ENCODE results near the gene SLC6A18.

Gene SLC6A18, protein sequence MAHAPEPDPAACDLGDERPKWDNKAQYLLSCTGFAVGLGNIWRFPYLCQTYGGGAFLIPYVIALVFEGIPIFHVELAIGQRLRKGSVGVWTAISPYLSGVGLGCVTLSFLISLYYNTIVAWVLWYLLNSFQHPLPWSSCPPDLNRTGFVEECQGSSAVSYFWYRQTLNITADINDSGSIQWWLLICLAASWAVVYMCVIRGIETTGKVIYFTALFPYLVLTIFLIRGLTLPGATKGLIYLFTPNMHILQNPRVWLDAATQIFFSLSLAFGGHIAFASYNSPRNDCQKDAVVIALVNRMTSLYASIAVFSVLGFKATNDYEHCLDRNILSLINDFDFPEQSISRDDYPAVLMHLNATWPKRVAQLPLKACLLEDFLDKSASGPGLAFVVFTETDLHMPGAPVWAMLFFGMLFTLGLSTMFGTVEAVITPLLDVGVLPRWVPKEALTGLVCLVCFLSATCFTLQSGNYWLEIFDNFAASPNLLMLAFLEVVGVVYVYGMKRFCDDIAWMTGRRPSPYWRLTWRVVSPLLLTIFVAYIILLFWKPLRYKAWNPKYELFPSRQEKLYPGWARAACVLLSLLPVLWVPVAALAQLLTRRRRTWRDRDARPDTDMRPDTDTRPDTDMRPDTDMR

DNA sequence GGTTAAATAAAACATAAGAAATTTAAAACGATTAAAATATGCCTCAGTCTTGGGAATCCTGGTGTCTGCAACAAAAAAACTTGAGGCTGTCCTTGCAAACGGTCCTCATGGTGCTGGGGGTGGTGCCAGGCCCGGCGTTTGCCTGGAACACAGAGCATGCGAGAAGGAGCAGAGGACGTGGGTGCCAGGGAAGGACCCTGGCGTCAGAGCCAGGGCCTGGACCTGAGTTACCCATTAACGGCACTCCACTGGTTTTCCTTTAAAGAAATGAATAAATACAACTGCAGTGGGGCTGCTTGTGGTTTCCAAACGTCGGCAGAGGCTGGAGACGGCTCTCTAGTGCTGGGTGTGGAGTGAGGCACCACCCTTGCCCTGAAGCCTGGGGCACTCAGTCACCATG, at the start of gene SLC6A18:
Gene SLC6A18 (plus strand): TSS at position 301 of the 400 bp plus-strand sequence. CDS start 97 bp downstream, at position 398.
- DNase-seq, result no peak

- DNase-seq, result no peak
These were observed 49.2 kb upstream of the SLC6A18 start for GRCh38 chr5:1175801-1176472.

DNA sequence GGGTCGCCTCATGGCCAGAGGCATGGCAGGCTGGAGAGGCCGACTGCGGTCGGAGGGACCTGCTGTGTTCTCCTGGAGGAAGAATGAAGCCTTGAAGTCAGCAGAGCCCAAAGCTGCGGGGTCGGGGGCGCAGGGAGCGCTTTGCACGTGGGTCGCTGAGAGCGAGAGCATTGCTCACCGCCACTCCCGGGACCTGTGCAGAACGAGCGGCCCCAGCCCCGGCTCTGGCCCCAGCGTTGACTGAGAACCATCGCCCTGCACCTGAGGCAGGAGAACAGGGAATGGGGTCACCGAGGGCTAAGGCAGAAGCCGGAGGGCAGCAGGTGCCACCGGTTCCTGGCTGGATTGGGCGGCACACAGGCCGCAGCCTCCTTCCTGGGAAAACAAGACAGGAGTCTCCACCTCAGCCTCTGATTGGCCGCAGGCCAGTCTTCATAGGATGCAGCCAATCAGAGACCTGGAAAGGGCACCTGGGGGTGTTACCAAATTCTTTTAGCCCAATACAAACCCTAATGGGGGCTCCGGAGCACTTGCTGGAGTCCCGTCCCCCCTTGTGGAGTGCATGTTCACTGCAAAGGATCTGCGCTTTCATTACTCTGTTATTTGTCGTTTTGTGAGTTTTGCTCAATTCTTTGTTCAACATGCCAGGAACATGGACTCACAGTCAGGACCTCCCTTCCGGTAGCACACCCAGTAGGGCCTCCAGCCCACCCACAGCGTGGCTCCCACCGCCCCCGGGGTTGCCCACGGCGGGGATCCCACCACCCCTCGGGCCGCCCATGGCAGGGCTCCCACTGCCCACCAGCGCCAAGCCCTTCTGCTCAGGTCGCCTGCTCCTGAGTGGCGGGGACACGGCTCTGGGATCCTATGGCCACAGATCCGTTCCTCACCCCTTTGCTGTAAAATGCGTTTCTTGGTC, 48.4 kb upstream of the SLC6A18 start:
- DNase-seq, result no peak

- no peak for DNase-seq
These were observed 47.2 kb upstream of the SLC6A18 start for GRCh38 chr5:1177826-1178528.

- no peak for DNase-seq
These were observed 46.4 kb upstream of the SLC6A18 start for GRCh38 chr5:1178529-1179382.

DNA sequence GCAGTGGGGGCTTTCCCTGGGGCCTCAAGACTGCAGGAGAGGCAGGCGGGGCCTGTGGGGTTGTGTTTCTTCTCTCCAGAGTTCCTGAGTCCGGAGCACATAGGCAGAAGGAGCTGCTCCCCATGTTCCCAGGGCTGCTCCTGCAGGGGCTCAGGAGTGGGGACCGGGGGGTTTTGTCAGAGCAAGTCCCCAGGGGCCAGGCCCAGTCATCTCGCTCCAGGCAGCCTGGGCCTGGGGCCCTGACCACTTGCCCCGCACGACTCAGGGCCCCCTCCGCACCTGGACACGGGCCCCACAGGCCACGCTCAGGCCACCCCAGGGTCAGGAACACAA, 45.8 kb upstream of the SLC6A18 start:
- DNase-seq, result no peak

DNA sequence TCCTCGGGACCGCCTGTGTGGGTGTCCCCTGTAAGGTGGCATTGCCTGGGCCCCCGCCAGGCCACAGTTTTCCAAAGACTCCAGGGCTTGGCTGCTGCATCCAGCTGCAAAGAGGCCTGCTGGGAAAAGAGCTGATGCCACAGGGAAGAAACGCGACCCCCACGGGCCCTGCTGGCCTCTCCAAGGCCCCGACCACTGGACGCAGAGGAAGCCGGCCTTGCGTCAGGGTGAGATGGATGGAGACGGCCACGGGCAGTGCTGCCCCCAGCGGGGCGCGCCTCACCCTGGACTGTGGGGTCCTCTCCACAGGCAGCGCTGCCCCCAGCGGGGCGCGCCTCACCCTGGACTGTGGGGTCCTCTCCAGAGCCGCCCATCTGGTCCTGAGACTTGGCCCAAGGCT, 45.1 kb upstream of the SLC6A18 start:
- no peak for DNase-seq

- DNase-seq, result no peak
These were observed 44.3 kb upstream of the SLC6A18 start for GRCh38 chr5:1180841-1181271.

DNA sequence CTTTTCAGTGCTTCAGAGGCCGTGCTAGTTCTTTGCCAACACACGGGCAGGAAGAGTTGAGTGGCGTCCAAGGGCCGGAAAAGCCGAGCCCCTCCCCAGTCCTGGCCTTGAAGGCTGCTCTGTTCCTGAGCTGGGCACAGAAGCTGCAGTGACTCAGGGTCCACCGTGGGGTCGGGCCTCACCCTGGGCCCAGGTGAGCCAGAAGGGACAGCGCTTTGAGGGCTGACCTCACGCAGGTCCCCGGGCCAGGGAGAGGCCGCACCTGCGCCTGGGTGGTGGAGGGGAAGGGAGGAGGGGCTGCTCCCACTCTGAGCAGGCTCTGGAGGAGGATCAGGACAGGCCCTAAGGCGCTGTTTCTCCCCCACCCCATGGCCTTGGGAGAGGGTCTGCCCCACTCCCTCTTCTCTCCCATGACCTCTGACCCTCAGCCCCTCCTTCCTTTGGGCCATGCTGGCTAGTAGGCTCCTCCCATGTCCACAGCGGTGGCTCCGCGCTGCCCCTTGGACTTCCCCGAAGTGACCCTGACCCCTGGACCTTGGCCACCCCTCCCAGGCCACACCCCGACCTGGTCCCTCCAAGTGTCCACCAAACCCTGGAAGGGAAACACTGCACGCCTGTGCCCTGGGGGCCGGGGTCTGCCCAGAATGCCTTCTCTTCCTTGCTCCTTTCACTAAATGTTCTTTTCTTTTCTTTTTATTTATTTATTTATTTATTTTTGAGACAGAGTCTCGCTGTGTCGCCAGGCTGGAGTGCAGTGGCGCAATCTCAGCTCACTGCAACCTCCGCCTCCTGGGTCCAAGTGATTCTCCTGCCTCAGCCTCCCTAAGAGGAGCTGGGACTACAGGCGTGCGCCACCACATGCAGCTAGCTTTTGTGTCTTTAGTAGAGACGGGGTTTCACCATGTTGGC, 43.5 kb upstream of the SLC6A18 start:
- DNase-seq, result no peak

DNA sequence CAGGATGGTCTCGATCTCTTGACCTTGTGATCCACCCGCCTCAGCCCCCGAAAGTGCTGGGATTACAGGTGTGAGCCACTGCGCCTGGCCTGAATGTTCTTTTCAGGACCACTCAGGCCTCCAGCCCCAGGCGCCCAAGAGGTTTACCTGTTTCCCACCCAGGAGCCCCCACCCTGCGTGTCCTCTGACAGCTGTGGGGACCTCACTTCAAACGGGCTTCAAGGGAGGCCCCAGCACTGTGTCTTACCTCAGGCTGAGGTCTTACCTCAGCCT, 42.9 kb upstream of the SLC6A18 start:
- no peak for DNase-seq

- peak; percentile 67 for DNase-seq
These were observed 42.4 kb upstream of the SLC6A18 start for GRCh38 chr5:1182633-1183423.

DNA sequence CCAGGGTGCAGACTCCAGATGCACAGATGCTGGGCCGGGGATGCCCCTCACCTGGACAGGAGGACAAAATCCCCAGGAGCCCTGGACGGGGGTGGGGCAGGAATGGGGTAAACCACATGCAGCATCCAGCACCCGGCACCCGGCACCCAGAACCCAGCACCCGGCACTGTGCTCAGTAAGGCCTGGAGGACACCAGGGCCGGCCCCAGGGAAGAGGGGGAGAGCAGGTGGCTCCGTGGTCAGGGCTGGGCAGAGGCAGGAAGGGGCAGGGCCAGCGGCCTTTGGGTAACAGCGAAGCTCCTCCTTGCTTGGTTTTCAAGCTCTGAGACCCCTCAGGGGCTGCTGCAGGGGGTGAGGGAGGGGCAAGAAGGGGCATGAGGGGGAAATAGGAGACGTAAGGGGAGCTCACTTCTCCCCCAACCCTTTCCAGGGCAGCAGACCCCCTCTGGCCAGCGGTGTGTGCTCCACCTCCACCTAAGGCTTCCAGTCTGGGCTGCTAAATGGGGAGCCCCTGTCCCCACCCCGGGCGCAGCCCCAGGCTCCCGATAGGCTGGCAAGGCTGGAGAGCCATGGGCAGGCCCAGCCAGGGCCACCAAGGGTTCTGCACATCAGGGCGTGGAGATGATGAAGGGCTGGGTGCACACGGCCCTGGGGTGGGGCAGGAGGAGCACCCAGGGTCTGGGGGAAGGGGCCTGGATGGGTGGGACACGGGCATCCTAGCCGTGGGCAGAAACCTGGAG, 41.6 kb upstream of the SLC6A18 start:
- DNase-seq, result no peak

- no peak for DNase-seq
These were observed 41.1 kb upstream of the SLC6A18 start for GRCh38 chr5:1184163-1184470.

GRCh38 chr5:1184481-1184880, 40.7 kb upstream of the SLC6A18 start:
- DNase-seq, result no peak

DNA sequence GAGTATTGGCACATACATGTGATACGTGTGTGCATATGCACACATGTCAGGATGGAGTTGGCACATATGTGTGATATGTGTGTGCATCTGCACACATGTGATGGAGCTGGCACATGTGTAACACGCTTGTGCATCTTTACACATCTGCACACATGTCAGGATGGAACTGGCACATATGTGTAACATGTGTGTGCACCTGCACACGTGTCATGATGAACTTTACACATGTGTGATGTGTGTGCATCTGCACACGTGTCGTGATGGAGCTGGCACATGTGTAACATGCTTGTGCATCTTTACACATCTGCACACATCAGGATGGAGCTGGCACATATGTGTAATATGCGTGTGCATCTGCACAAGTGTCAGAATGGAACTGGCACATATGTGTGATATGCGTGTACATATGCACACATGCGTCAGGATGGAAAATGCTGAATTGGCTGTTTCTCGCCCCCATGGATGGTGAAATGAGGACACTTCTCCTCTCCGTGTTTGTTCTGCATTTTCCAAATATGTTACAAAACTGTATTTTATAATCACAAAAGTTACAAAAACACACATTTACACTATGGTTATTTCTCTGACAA, 40.0 kb upstream of the SLC6A18 start:
- DNase-seq, result no peak

DNA sequence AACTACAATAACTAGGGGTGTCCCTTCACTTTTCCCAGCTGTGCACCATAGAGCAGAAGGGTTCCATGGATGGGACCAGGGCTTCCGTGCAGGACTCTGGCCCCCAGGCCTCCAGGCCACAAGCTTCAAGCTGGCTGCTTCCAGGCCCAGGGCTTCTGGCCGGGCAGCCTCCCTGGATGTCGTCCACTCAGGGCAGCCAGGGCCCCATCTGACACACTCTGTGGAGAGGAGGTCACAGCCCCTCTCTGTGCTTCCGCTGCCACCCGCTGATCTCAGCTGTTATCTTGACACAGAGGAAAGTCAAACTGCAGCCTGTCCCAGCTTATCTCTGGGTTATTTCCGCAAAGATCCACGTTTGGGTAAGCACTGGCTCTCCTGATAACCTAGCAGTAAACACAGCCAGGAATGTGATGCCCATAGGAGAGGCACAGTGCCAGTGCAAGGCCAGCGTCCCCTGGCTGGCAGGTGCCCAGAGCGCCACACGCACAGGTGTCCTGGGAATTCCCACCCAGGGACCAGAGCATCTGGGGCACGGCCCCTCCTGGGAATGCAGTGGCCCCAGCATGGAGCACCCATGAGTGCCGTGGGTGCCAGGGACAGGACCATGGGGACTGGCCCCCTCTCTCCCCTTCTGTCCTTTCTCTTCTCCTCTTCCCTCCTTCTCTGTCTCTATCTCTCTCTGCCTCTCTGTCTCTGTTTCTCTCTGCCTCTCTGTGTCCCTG, 39.4 kb upstream of the SLC6A18 start:
- DNase-seq, result no peak

DNA sequence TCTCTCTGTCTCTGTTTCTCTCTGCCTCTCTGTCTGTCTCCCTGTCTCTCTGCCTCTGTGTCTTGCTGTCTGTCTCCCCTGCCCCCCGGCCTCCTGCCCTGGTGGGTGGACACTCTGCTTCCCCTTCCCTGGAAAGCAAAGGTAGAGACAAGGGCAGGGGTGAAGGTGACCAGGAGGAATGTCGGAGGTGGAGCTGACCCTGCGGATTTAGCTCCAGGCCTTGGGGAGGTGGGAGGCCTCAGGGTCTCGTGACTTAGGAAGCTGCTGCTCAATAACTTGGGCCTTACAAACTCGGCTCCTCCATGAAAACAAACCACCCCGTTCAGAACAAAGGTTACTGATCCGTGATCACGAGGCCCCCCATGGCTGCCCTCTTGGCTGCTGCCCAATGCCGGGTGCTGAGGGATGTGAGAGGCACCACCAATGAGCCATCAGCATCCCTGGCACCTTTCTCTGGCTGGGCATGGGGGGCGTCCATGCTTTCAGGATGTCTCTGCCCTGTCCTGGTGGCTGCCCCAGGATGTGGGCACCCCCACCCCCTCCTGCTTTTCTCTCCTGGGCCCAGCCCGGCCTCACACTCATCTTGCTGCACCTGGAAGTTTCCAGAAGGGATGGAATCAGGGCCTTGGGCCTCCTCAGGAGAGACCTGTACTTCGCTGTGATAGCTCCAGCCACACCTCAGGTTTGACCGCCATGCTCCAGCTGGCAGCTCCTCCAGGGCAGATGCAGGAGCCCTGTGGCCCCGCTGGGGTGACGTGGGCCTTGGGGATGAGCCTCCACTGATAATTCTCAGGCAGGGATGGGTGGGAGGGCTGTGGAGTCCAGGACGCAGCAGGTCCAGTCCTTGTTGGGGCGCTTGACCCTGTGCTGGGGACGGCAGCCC, 38.6 kb upstream of the SLC6A18 start:
- DNase-seq, result no peak

All from NCI-H2227 treated with DMSO at 0.1 percent for 48 hours (cell line).